Gastrocnemius medialis (tissue), 4 donors: ENCODE measurements around the gene TCERG1L. TPM values are rescaled to one million over a fixed set of nuclear protein-coding genes. Genes with fewer than 3 reads are reported as not detected.

ENCODE experiments used
- ATAC-seq, 2 donors: fragments of 150-250 bp; one replicate each; pipeline ENCODE4 v1.9.1; 2016
- DNase-seq, 2 donors: peaks; one replicate each; pipeline ENCODE4 v3.0.0-alpha.2; 2019
- H3K27ac ChIP-seq, 4 donors: fragments of 200-600 bp; sonication (generic); 1 replicate in 1 of 4; 2 replicates in 3 of 4; pipeline ENCODE4 v1.5.1; 2016 to 2018; ENCODE audit warnings: mild to moderate bottlenecking in 2 of 4, moderate library complexity in 1 of 4
- H3K27me3 ChIP-seq, 3 donors: fragments of 200-600 bp; sonication (generic) in 2 of 3; 1 replicate in 1 of 3; 2 replicates in 2 of 3; pipeline versions ENCODE4 v1.5.1 to v1.6.0; 2016 to 2019; ENCODE audit warnings: mild to moderate bottlenecking in 1 of 3, moderate library complexity in 1 of 3
- H3K36me3 ChIP-seq, 2 donors: fragments of 200-600 bp; sonication (generic) in 1 of 2; one replicate each; pipeline ENCODE4 v1.5.1; 2017 to 2018
- H3K4me1 ChIP-seq, 2 donors: fragments of 200-600 bp; sonication (generic) in 1 of 2; one replicate each; pipeline ENCODE4 v1.5.1; 2016 to 2017; ENCODE audit warnings: mild to moderate bottlenecking in 2 of 2
- H3K4me3 ChIP-seq, 4 donors: fragments of 200-600 bp; sonication (generic) in 3 of 4; 1 replicate in 1 of 4; 2 replicates in 3 of 4; pipeline ENCODE4 v1.5.1; 2016 to 2019; ENCODE audit warnings: mild to moderate bottlenecking in 2 of 4
- H3K9me3 ChIP-seq, 3 donors: fragments of 200-600 bp; sonication (generic) in 2 of 3; 1 replicate in 1 of 3; 2 replicates in 2 of 3; pipeline ENCODE4 v1.5.1; 2016 to 2019
- POLR2A ChIP-seq, 2 donors: fragments of 450-650 bp; IDR thresholded peaks; one replicate each; pipeline ENCODE4 v1.6.1; 2017; ENCODE audit warnings: antibody characterized with exemption in 2 of 2, mild to moderate bottlenecking in 2 of 2, moderate library complexity in 2 of 2
- in situ Hi-C, 4 donors: fragments of 200-750 bp; cut with MboI; loops; one replicate each; pipeline versions ENCODE4 v1.15.0 to v1.8.0; 2017; ENCODE audit warnings: low sequenced_read_pairs in 4 of 4
- intact Hi-C: fragments of 100-400 bp; cut with DNase I; formaldehyde crosslinking; loops from one replicate; pipeline ENCODE4 v1.15.1; 2023; ENCODE audit warnings: low total_unique reads
- total RNA-seq, 4 donors: library from RNA; depleted of rRNA; stranded (reverse); fragments of >200 nt; gene quantifications; one replicate each; pipeline versions ENCODE4 v1.1.0 to v1.2.3, GENCODE V29; 2016
- TF ChIP-seq, protein P1 (sequence below), 5 experiments: fragments of 450-650 bp in 3 of 5; fragments of 200-600 bp in 2 of 5; sonication (generic) in 2 of 5; IDR thresholded peaks in 4 of 5; conservative IDR thresholded peaks in 1 of 5; 1 replicate in 4 of 5; 2 replicates in 1 of 5; pipeline ENCODE4 v1.5.1; 2016 to 2019; ENCODE audit warnings: antibody characterized with exemption in 5 of 5, mild to moderate bottlenecking in 3 of 5, moderate library complexity in 3 of 5

Gene TCERG1L
- total RNA-seq, 4 donors from 2014 or later, result not detected

DNA sequence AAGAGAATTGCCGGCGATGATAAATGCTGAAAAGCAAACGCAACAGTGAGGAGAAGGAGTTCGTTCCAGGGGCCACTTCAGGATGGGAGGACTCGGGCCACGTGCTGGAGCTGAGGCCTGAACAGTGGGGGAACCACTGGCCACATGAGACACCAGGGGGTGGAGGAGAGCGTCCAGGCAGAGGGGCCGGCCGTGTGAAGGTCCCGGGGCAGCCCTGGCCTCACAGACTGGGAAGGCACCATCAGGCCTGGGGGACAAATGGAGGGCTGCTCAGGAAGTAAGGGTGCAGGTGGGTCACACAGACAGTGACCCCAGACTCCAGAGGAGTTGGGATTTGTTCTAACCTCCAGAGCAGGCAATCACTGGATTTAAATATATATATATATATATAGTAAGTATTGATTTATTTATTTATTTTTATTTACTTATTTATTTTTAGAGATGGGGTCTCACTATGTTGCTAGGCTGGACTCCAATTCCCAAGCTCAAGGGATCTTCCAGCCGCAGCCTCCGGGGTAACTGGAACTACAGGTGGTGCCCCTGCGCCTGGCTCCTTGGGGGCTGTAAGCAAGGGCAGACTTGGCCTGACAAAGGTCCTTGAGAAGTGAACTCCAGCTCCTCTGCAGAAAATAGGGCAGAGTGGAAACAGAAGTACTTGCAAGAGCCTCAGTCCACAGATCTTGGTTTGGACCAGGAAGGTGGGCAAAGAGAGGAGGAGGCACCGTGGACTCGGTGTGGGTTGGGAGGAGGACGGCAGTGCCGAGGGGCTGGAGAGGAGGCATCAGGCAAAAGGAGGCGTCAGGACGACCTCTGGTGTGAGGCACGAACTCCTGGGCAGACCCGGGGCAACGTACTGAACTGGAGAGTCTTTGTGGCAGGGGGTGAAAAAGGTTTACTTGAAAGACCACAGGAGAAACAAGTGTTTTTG is 57.3 kb downstream of the TCERG1L start:
- no peak for DNase-seq
- TF ChIP-seq POLR2A (IDR thresholded peaks at IDR 0.05), result no peak
- TF ChIP-seq, protein P1, sequence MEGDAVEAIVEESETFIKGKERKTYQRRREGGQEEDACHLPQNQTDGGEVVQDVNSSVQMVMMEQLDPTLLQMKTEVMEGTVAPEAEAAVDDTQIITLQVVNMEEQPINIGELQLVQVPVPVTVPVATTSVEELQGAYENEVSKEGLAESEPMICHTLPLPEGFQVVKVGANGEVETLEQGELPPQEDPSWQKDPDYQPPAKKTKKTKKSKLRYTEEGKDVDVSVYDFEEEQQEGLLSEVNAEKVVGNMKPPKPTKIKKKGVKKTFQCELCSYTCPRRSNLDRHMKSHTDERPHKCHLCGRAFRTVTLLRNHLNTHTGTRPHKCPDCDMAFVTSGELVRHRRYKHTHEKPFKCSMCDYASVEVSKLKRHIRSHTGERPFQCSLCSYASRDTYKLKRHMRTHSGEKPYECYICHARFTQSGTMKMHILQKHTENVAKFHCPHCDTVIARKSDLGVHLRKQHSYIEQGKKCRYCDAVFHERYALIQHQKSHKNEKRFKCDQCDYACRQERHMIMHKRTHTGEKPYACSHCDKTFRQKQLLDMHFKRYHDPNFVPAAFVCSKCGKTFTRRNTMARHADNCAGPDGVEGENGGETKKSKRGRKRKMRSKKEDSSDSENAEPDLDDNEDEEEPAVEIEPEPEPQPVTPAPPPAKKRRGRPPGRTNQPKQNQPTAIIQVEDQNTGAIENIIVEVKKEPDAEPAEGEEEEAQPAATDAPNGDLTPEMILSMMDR (IDR thresholded peaks at IDR 0.05 in 4 of 5, conservative IDR thresholded peaks at IDR 0.05 in 1 of 5), result no peak

DNA sequence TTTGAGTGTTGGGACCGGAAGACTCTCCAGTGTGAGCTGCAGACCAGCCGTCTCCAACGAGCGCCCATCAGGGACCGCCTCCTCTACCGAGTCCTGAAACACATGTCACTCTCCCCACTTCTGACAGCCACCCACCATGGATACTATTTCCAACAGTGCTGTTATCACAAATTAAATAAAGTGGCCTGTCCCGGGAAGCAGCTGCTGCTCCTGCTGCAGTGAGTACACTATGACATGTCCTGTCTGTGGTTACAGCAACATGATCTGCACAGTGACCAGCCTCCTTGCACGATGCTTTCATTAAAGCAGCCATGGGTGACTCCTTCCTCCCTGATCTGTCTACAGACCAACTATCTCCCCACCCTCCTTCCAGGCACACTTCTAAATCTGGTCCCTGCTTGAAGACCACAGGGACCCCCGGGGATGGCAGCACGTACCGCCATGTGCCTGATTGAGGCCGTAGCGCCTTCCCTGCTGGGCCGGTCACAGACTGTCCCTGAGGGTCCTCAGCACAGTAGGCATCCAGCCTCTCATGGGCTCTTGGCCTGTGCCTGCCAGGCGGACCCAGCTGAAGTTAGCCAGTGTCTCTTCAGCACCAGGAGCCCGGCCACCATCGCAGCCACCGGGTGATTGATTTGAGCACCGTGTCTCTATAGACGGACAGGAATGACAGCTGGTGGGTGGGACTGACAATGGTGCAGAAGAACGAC is 58.8 kb downstream of the TCERG1L start:
- Histone ChIP-seq H3K4me1 (no peaks in the 10 kb centered on the region), H3K36me3 (no peaks in the 10 kb centered on the region), H3K27ac (no peak overlapping the region), H3K4me3 (no peak overlapping the region), H3K9me3 (no peaks in the 10 kb centered on the region), H3K27me3 (peaks cover 0 to 30% (median 0%) of the 10 kb centered on the region in 3 donors)
- DNase-seq (no peak), ATAC-seq (no peak)
- TF ChIP-seq, protein P1 (IDR thresholded peaks at IDR 0.05 in 4 of 5, conservative IDR thresholded peaks at IDR 0.05 in 1 of 5), result no peak
- TF ChIP-seq POLR2A (IDR thresholded peaks at IDR 0.05), result no peak
- in situ Hi-C loops (no loop called here), intact Hi-C loops (no loop called here)

More for the DNA sequence above, 57.3 kb downstream of the TCERG1L start:
- ATAC-seq, result no peak
- Histone ChIP-seq H3K36me3 (no peaks in the 10 kb centered on the region), H3K4me1 (no peaks in the 10 kb centered on the region), H3K27ac (no peak overlapping the region), H3K4me3 (no peak overlapping the region), H3K27me3 (peaks cover 0 to 27% (median 0%) of the 10 kb centered on the region in 3 donors), H3K9me3 (no peaks in the 10 kb centered on the region)
- in situ Hi-C loops (no loop called here), intact Hi-C loops (no loop called here)

- Histone ChIP-seq H3K27me3 (peaks cover 0 to 30% (median 0%) of the 10 kb centered on the region in 3 donors), H3K27ac (no peak overlapping the region), H3K4me3 (no peak overlapping the region), H3K36me3 (no peaks in the 10 kb centered on the region), H3K9me3 (no peaks in the 10 kb centered on the region), H3K4me1 (no peaks in the 10 kb centered on the region)
- TF ChIP-seq POLR2A (IDR thresholded peaks at IDR 0.05), result no peak
- TF ChIP-seq, protein P1 (IDR thresholded peaks at IDR 0.05 in 4 of 5, conservative IDR thresholded peaks at IDR 0.05 in 1 of 5), result no peak
- in situ Hi-C loops (no loop called here), intact Hi-C loops (no loop called here)
- ATAC-seq, result no peak
- DNase-seq, result no peak
Observed at GRCh38 chr10:131251146-131251541, 60.4 kb downstream of the TCERG1L start.

DNA sequence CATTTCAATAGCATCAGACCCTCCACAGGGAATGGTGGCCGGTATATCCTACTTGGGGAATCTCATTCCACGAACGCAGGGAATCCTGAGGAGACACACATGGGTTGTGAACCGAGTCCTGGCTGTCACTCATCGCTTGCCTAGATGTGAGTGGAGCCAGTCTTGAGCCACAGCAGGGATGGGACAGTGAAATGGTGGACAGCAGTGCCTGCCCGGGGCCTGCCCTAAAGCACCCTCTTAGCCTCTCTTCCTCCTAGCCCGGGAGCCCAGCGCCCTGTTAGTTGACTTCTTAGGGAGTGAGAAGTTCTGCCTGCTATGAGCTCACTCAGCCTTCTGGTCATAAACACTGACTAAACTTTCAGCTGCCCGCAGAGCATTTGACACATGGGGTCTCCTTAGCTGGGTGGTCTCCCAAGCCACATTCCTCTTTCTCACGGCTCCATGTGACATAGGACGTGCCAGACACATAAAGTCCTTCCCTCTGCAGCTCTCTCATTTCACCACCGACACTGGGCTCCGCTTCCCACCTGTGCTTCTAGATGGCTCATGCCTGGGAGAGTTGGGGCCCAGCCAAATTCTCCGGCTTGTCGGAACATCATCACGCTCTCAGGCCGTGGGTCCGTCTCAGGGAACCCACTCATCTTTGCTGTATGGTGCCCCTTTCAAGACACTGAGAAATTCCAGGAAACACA is 60.9 kb downstream of the TCERG1L start:
- H3K4me1 ChIP-seq, result no peaks in the 10 kb centered on the region
- peaks cover 0 to 30% (median 0%) of the 10 kb centered on the region in 3 donors for H3K27me3 ChIP-seq
- in situ Hi-C loops (no loop called here), intact Hi-C loops (no loop called here)
- no peaks in the 10 kb centered on the region for H3K9me3 ChIP-seq
- ATAC-seq (no peak), DNase-seq (no peak)
- no peak overlapping the region for H3K4me3 ChIP-seq
- TF ChIP-seq, protein P1 (IDR thresholded peaks at IDR 0.05 in 4 of 5, conservative IDR thresholded peaks at IDR 0.05 in 1 of 5), result no peak
- TF ChIP-seq POLR2A (IDR thresholded peaks at IDR 0.05), result no peak
- H3K36me3 ChIP-seq, result no peaks in the 10 kb centered on the region
- no peak overlapping the region for H3K27ac ChIP-seq
